ENCODE data around the gene CCDC184. TPM values are rescaled to one million over a fixed set of nuclear protein-coding genes. Genes with fewer than 3 reads are reported as not detected.
A peak's percentile ranks its signal among the peaks of the same experiment; 100 is the strongest.

CCDC184 gene
- total RNA-seq, 3 donors from 2014 or later (not counting 1 experiment from before 2014, with no cell fraction given): 3.0 to 6.2 (median 4.2) TPM

DNA sequence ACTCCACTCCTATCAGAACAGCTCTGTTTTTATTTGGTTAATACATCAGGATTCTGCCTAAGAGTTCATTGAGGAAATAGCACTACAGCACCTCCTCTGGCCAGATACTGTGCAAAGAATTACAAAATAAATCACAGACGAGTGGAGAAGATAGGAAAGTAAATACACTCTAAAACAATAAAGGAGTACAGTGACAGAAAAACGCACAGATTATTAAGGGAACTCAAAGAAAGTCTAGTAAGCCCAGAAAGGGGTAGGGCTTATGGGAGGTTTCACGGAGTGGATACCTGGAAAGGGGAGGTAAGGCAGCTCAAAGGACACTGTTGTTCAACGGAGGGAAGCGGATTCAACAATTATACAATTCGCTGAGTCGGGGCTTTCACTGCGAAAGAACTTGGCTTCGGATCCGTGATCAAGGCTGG, 14.1 kb downstream of the CCDC184 start:
- DNase-seq (peak in 1 of 2 donors; percentile 72), ATAC-seq (peak; percentile 33 to 57 (median 45))
- Mint-ChIP-seq H3K9me3 (peaks cover 3 to 5% of the 10 kb centered on the region in 2 donors), H3K27me3 (ENCODE audit: low read depth in 2 of 2) (peaks cover 22 to 23% of the 10 kb centered on the region in 2 donors), H3K27ac (peak overlapping the region; percentile 82 to 86), H3K4me3 (peak overlapping the region; percentile 90), H3K4me1 (peaks cover 43 to 50% of the 10 kb centered on the region in 2 donors), H3K36me3 (peaks cover 10% of the 10 kb centered on the region)
- H3K27me3 ChIP-seq (ENCODE audit: control insufficient read depth, insufficient read depth, low read length): peaks cover 6% of the 10 kb centered on the region
- intact Hi-C loops (cut with micrococcal nuclease): no loop called here
- peak overlapping the region; percentile 95 for H3K4me3 ChIP-seq (ENCODE audit: low read length)
- TF ChIP-seq, protein P1, sequence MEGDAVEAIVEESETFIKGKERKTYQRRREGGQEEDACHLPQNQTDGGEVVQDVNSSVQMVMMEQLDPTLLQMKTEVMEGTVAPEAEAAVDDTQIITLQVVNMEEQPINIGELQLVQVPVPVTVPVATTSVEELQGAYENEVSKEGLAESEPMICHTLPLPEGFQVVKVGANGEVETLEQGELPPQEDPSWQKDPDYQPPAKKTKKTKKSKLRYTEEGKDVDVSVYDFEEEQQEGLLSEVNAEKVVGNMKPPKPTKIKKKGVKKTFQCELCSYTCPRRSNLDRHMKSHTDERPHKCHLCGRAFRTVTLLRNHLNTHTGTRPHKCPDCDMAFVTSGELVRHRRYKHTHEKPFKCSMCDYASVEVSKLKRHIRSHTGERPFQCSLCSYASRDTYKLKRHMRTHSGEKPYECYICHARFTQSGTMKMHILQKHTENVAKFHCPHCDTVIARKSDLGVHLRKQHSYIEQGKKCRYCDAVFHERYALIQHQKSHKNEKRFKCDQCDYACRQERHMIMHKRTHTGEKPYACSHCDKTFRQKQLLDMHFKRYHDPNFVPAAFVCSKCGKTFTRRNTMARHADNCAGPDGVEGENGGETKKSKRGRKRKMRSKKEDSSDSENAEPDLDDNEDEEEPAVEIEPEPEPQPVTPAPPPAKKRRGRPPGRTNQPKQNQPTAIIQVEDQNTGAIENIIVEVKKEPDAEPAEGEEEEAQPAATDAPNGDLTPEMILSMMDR (IDR thresholded peaks at IDR 0.05): peak; percentile 66
- H3K36me3 ChIP-seq (ENCODE audit: control insufficient read depth, insufficient read depth, low read length): no peaks in the 10 kb centered on the region
- WGBS (ENCODE audit: insufficient coverage): 3% methylated on average over 9 of the region's 10 CpGs
- peaks cover 3% of the 10 kb centered on the region for H3K9me3 ChIP-seq (ENCODE audit: control insufficient read depth, insufficient read depth, low read length)
- peak overlapping the region; percentile 98 for H3K27ac ChIP-seq (ENCODE audit: low read length)
- peaks cover 31% of the 10 kb centered on the region for H3K4me1 ChIP-seq (ENCODE audit: control insufficient read depth, insufficient read depth, low read length)

DNA sequence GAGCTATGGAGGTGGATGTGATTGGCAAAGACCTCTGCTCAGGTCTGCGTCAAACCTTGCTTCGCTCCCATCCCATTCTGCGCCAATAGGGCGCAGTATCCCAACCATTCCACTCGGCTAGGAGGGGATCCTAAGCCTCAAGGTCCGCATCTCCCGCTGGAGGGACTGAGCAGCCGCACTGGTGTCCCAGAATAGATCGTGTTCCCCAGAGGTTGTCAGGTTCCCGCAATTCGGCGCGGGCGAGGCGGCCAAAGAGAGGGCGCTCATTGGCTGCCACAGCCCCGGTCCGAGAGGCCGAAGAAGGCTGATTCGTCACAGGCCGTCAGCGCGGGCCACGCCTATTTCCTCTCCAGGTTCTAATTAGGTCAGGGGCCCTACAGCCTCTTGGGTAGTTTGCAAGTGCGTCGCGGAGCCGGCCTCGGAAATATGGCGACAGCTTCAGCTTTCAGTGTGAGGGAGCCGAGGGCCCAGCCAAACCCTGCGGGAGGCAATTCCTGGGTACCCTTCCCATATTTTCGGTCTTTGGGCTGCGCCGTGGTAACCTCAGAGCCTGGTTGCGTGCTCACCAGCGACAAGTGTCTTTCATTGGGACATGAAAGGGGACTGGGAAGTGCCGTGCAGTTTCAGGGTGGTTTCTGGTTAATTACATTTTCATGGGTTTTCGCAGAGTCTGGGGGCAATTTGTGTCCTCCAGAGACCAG, 14.7 kb downstream of the CCDC184 start:
- peaks cover 6% of the 10 kb centered on the region for H3K27me3 ChIP-seq (ENCODE audit: control insufficient read depth, insufficient read depth, low read length)
- Mint-ChIP-seq H3K27me3 (ENCODE audit: low read depth in 2 of 2) (peaks cover 22% of the 10 kb centered on the region in 2 donors), H3K36me3 (peaks cover 16% of the 10 kb centered on the region), H3K4me1 (peaks cover 49 to 56% of the 10 kb centered on the region in 2 donors), H3K27ac (peak overlapping the region; percentile 82 to 86), H3K9me3 (peaks cover 3 to 7% of the 10 kb centered on the region in 2 donors), H3K4me3 (peak overlapping the region; percentile 90)
- intact Hi-C loops (cut with micrococcal nuclease): loop anchor here (1.0 kb wide), 1 partner anchor 41 kb away; the partner anchor contains the start of gene ASB8
- peak; percentile 88 to 94 for DNase-seq
- peaks cover 31% of the 10 kb centered on the region for H3K4me1 ChIP-seq (ENCODE audit: control insufficient read depth, insufficient read depth, low read length)
- TF ChIP-seq, protein P1 (IDR thresholded peaks at IDR 0.05): no peak
- H3K36me3 ChIP-seq (ENCODE audit: control insufficient read depth, insufficient read depth, low read length): no peaks in the 10 kb centered on the region
- peak overlapping the region; percentile 98 for H3K27ac ChIP-seq (ENCODE audit: low read length)
- peak; percentile 95 to 99 (median 97) for ATAC-seq
- H3K9me3 ChIP-seq (ENCODE audit: control insufficient read depth, insufficient read depth, low read length): peaks cover 3% of the 10 kb centered on the region
- under 1% methylated on average over 39 of the region's 39 CpGs for WGBS (ENCODE audit: insufficient coverage)
- peak overlapping the region; percentile 95 for H3K4me3 ChIP-seq (ENCODE audit: low read length)

DNA sequence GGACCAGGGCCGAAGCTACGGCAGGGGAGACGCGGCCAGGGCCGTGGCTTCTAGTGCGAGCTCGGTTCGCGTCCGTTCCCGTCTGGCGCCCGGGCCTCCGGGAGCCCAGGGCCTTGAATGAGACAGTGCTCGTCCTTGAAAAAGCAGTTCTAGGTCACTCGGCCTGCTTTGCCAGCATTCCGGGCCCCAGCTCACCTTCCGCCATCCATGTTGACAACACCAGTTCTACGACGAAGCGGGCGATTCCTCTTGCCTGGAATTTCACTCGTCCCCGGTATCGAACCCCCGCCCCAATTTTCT, 15.2 kb downstream of the CCDC184 start:
- DNase-seq (no peak), ATAC-seq (peak; percentile 17 to 27 (median 24))
- Mint-ChIP-seq H3K4me3 (peak overlapping the region; percentile 90), H3K36me3 (peaks cover 21% of the 10 kb centered on the region), H3K27ac (peak overlapping the region; percentile 82 to 86), H3K9me3 (peaks cover 6 to 9% of the 10 kb centered on the region in 2 donors), H3K27me3 (ENCODE audit: low read depth in 2 of 2) (peaks cover 17% of the 10 kb centered on the region in 2 donors), H3K4me1 (peaks cover 50 to 56% of the 10 kb centered on the region in 2 donors)
- 11% methylated on average over 26 of the region's 26 CpGs for WGBS (ENCODE audit: insufficient coverage)
- Histone ChIP-seq H3K27me3 (ENCODE audit: control insufficient read depth, insufficient read depth, low read length) (peaks cover under 1% of the 10 kb centered on the region), H3K4me3 (ENCODE audit: low read length) (peak overlapping the region; percentile 95), H3K27ac (ENCODE audit: low read length) (peak overlapping the region; percentile 98), H3K4me1 (ENCODE audit: control insufficient read depth, insufficient read depth, low read length) (peaks cover 31% of the 10 kb centered on the region), H3K9me3 (ENCODE audit: control insufficient read depth, insufficient read depth, low read length) (peaks cover 3% of the 10 kb centered on the region), H3K36me3 (ENCODE audit: control insufficient read depth, insufficient read depth, low read length) (no peaks in the 10 kb centered on the region)
- TF ChIP-seq, protein P1 (IDR thresholded peaks at IDR 0.05): no peak
- intact Hi-C loops (cut with micrococcal nuclease): loop anchor here (1.0 kb wide), 1 partner anchor 41 kb away; the partner anchor contains the start of gene ASB8

Measured in natural killer cell (primary cell).